PC-3 (cell line): ENCODE measurements around the gene SERGEF.

Source experiments
- EZH2 ChIP-seq: fragments of 300-600 bp; sonication (generic); IDR thresholded peaks from one replicate; pipeline ENCODE4 v1.6.1; 2017; ENCODE audit warnings: antibody characterized with exemption, mild to moderate bottlenecking, low read length; ENCODE audit not compliant: unreplicated experiment
- EZH2phosphoT487 ChIP-seq: fragments of 300-600 bp; sonication (generic); IDR thresholded peaks from 2 replicates; pipeline ENCODE4 v1.6.1; 2018; ENCODE audit warnings: mild to moderate bottlenecking, antibody characterized with exemption, low read length, borderline replicate concordance
- TF ChIP-seq, protein P1 (sequence below): fragments of 300-600 bp; sonication (generic); conservative IDR thresholded peaks from 2 replicates; pipeline ENCODE4 v1.5.1; 2017; ENCODE audit warnings: antibody characterized with exemption, low read depth, mild to moderate bottlenecking, low read length

DNA sequence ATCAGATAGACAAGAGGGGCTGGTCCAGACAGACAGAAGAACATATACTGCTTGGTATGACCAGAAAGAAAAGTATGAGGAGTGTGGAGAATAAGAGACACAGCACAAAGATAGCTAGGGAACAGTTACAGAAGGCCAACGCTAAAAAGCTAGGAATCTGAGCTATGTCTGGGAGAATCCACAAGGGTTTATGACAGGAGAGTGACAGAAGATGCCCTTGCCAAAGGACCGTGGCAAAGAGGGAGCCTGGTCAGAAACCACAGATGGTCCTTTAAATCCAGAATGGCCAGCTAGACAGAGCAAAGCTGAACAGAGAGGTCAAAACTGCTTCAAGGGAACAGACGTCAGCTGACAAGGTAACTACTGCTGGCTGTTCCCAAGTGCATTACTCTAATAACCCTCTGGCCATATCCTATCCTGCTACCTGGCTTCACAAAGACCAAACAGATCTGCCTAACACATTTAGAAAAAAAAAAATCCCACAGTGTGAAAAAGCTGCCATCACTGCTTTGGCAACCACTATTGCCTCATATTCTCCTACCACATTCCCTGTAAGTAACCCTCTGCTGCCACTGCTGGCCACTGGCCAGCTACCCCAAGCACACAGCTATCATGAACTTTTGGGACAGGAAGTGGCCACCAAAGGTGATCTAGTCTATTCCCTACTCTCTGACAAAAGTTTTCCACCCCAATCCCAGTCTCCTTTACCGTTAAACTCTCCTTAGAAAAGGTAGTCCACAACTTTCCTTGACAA lies 7.3 kb downstream of the SERGEF start:
- TF ChIP-seq, protein P1, sequence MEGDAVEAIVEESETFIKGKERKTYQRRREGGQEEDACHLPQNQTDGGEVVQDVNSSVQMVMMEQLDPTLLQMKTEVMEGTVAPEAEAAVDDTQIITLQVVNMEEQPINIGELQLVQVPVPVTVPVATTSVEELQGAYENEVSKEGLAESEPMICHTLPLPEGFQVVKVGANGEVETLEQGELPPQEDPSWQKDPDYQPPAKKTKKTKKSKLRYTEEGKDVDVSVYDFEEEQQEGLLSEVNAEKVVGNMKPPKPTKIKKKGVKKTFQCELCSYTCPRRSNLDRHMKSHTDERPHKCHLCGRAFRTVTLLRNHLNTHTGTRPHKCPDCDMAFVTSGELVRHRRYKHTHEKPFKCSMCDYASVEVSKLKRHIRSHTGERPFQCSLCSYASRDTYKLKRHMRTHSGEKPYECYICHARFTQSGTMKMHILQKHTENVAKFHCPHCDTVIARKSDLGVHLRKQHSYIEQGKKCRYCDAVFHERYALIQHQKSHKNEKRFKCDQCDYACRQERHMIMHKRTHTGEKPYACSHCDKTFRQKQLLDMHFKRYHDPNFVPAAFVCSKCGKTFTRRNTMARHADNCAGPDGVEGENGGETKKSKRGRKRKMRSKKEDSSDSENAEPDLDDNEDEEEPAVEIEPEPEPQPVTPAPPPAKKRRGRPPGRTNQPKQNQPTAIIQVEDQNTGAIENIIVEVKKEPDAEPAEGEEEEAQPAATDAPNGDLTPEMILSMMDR, result no peak
- no peak for TF ChIP-seq EZH2
- no peak for TF ChIP-seq EZH2phosphoT487
